Stimulated activated CD4-positive, alpha-beta T cell treated with anti-CD3 and anti-CD28 coated beads, Interleukin-1b, Interleukin-23, amount 100 ng/mL, for 1 hour (primary cell): ENCODE data around the gene C1QTNF3.
"Not testable (repeated sequence)": the region's sequence is repeated elsewhere in the genome, so short reads cannot be mapped to it uniquely, and the experiment has no call there.

Experiments used
- DNase-seq, 2 donors: peaks; one replicate each; pipeline ENCODE4 v3.0.0-alpha.2; 2020; ENCODE audit warnings: low read depth in 2 of 2

Gene C1QTNF3, protein sequence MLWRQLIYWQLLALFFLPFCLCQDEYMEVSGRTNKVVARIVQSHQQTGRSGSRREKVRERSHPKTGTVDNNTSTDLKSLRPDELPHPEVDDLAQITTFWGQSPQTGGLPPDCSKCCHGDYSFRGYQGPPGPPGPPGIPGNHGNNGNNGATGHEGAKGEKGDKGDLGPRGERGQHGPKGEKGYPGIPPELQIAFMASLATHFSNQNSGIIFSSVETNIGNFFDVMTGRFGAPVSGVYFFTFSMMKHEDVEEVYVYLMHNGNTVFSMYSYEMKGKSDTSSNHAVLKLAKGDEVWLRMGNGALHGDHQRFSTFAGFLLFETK

DNA sequence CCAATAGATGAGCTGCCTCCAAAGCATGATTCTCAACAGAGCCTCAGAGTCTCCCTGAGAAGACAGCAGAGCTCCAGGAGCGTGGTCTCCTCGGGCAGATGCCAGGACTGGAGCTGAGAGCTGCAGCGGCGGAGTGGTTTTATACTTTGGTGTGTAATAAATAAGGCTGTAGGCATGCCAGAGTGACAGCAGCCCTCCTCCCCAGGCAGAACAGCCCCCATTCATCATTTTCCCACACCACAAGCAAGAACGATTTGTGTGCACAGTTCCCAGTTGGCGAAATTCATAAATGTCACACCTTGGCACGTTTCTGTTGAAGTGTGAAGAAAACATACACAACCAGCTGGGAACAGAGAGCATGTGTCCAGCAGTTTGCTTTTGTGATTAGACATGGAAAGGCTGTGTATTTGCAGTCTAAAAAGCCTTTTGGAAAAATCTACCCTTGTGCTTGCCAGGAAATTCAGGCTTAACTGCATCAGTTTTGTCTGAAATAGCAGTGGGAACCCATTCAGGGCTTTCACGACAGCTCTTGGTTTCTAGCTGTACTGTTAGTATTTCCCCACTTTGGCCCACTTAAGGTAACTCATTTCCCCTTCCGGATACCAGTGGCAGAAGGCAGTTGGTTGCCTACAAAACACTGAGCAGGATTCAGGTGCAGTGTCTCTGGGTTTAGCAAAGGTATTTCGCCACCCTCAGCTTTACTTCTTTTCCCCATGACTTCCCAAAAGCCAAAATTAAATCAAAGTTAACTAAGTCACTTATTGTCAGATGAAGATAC is at the start of gene C1QTNF3:
C1QTNF3 (minus strand) TSS at position 115 of the 778 bp plus-strand sequence; CDS start at position 27, 88 bp downstream.
- no peak for DNase-seq

DNA sequence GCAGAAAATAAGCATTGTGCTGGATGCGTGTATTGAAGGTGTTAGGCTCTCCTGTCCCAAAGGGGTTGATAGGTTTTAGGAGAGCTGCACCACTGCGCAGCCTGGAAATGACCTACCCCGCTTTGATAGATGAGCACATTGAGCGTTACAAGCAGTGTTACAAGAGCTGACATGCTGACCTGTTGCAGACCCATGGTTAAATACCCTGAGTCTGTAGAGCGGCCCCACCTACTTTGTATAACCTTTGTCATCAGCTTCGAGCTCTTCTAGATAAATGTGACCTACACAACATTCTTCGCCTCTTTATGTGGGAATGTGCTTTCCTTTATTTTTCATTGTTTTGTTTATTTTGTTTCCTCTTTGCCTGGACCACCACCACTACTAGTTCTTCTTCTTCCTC is 48.0 kb upstream of the C1QTNF3 start:
- not testable (repeated sequence) for DNase-seq

DNA sequence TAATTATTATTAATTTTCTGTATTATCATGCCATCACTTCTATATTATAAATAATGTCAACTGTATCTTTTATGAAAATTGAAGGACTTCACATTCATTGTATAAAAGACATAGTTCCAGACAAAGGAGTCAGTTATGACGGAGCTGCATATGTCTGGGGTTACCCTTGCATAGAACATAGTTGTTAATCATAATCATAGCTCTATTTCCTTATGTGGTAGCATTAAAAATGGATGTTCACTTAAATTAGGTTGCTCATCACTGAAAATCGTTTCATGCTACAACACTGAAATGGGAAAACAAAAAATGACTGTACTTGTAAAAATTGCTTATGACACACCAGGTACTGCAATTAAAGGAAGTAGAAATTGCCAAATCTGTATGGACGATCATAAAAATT is 46.8 kb upstream of the C1QTNF3 start:
- DNase-seq: not testable (repeated sequence)

DNA sequence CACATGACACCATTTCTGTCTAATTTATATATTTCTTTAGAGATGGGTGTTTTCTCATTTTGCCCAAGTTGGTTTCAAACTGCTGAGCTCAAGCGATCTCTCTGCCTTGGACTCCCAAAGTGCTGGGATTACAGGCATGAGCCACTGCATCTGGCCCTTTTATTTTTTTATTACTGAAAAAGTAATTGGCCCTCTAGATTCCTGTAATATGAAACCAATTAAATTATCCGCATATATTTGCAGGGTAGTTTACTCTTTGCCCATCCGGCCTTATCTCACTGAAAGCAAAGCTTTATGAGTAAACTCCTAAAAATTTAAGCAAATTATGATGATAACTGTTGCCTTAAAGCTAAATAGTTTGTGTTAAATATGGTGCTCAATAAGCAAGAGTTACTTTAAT is 44.7 kb upstream of the C1QTNF3 start:
- not testable (repeated sequence) for DNase-seq

DNA sequence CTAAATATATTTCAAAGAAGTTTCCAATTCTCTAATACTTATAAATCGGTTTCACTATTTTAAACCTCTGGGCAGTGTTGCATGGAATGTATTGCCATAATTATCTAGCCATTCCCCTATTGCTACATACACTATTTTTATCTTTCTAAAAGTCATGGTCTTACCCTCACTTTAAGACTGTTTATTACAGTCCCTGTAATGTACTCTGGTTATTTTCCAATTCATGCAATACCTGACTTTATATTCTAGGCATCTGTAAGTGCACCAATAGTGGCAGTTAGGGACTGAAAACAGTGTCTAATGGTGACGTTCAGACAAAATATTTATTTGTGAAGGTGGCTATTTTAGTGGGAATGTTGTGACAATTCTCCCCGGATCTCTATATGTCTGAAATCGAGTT is 40.9 kb upstream of the C1QTNF3 start:
- not testable (repeated sequence) for DNase-seq

DNA sequence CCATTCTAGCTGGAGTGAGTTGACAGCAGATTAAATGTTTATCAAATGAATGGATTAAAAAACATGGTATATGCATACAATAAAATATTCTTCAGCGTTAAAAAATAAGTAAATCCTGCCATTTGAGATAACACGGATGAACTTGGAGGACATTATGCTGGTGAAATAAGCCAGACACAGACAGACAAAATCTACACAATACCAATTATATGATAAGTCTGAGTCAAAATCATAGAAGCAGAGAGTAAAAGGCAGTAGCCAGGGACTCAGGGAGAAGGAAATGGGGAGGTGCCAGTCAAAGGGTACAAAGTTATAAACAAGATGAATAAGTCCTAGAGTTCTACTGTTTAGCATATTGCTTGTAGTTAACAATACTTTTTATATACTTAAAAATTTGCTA is 36.5 kb upstream of the C1QTNF3 start:
- not testable (repeated sequence) for DNase-seq

DNA sequence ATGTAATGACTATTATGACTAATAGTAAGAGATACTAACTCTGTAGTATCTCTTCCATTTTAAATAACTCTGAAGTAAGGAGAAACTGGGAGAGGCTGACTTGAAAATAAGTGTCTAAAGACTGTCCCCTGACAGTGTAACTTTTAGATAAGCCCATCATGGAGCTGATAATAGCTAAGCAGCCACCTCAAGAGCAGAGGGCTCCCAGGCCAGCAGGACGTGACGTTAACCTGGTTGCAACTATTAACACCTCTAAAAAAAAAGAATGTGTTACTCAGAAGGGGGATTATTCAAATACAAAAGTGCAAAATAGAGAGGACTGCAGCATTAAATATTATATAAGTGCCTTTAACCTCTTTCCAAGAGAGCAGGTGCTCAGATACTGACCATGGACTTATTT is 34.6 kb upstream of the C1QTNF3 start:
- not testable (repeated sequence) for DNase-seq

DNA sequence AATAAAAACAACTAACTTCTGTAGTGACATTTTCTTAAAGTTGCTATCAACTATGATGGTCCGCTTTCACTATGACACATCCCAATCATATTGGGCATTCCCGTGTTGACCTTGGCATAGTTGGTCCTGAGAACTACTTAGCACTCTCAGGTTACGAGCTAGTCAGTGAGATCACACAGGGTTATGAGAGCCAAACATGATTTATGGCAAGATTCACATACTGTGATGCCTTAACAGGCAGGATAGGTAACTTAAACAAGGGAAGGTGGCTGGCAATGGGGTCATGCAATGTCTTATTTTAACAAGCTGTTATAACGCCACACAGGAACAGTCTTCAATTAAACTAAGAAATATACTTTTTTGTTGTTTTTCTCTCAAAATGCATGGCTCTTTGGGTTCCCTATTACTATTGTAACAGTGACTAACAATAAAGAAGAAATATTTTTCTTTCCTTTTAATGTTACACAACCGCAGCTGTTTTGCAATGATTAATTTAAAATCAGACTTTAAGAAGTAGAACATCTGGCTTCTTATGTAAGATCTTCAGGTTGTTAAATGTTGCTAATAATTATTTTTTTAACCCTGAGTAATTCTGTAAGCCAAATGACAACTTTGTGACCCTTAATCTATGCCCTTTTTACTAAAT is 33.8 kb upstream of the C1QTNF3 start:
- not testable (repeated sequence) for DNase-seq

DNA sequence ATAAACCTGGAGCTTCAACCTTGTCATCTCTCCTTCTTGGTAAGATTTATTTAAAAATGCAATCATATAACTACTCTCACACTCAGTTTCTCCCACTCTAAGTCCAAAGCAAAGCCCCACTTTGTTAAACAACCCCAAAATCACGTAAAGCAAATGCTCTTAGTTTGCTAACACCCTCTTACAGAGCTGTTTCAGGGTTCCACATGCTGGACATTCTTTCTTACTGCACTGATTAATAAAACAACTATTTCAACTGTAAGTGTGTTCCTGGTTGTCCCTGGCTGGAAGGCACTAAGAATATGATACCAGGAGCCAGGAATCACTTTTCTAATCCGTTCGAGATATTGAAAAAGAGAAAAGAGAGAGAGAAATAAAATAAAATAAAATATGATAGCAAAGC is 31.5 kb upstream of the C1QTNF3 start:
- DNase-seq: not testable (repeated sequence)

DNA sequence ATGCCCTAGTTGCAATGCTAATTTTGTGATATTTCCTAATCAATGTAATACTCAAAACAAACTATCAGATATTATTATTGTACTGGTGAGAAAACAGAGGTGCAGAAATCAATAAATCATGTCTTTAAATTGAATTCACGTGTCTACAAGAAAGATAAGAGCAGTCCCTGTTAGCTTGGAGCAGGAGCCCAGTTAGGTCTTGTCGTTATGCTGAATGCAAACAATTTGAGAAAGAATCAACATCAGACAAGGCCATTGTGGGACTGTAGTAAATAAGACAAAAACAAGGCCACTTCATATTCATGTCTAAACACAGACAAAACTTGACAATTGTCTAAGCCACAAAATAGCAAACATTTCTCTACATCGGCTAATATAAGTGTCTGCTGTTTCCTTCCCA is 31.1 kb upstream of the C1QTNF3 start:
- not testable (repeated sequence) for DNase-seq

DNA sequence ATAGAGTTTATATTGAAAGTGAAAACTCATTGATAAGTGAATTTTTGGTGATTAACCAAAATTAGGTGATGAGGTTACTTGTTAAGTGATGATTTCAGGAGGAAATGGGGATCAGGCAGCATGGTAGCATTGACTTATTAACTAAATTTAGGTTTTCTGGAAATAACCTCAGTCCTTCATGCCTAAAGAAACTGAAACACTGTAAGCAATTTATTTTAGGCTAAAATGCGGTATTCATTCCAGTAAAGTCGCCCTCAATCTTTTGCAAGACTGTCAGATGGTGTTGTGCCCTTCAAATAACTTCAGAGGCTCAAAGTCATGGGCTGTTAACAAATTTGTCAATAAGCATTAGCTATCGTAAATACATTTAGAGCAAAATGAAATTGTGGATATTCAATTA is 27.6 kb upstream of the C1QTNF3 start:
- not testable (repeated sequence) for DNase-seq

DNA sequence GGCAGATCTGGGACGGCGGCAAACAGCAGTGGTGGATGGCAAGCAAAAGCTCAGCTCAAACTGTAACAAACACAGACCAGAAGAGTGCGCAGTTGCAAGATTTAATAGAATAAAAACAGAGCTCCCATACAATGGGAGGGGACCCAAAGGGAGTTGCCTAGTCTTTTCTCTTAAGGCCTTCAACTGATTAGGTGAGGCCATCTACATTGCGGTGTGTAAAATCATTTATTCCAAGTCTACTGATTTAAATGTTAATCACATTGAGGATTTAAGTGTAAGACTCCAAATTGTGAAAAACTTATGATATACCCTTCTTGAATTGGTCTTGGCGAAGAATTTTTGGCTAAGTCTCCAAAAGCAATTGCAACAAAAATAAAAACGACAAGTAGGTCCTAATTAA is 21.6 kb upstream of the C1QTNF3 start:
- DNase-seq: no peak

DNA sequence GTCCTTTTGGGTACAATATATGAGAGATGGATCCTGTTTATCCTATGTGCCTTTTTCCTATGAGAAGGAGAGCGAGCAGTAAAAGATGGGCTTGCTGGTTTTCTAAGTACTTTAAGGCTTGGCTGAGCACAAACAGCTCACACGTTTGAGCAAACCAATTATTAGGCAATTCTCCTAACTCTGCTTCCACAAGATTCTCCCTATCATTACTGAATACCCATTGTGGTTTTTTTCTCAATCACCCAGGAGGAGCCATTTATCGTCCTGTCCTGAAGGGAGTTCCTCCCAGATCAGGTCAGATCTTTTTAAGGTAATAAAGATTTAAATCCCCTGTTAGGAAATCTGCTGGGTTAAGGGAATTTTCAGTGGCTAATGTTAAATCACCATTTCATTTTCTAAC is 19.4 kb upstream of the C1QTNF3 start:
- DNase-seq: no peak

DNA sequence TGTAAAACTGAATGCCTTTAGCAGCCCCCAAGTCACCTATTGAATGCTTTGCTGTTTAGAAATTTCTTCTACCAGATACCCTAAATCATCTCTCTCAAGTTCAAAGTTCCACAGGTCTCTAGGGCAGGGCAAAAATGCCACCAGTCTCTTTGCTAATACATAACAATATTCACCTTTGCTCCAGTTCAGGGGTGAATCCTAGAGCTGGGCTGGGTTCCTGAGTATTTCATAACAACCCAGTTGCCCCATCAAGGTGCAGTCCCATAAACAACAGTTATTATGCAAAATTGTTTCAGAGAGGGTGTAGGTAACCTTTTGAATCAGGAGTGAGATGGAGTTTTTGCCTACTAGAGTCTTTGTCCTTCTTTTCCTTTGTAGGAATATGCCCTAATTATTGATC is 19.0 kb upstream of the C1QTNF3 start:
- DNase-seq: no peak

DNA sequence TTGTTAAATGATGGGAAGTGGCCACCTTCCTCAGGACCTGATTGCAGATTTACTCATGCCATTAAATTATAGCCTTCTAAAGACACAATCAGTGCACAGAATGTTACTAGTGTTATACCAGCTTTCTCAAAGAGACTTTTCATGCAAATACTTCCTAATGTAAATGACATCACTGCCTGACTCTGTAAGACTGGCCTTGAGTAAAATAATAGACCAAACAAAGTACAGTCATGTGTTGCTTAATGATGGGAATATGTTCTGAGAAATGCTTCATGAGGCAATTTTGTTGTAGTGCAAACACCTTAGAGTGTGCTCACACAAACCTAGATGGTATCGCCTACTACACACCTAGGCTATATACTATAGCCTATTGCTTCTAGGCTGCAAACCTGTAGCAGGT is 17.0 kb upstream of the C1QTNF3 start:
- no peak for DNase-seq

DNA sequence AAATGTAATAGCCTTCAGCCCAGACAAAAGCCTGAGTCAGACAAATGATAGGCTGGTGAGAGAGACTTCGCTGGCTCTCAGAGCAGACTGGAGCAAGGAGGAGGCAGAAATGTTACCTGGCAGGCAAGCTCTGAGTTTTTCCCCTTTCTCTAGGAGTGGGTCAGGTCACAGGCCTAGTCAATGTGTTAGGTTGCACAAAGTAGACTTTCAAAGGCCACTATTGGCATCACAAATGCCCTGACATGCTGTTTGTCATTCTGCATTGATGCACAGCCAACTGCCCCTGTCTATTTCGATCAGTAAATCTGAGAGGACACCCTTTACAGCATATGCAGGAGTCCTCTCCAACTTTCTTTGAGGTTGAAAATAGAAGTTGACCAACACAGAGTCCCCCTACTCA is 15.5 kb upstream of the C1QTNF3 start:
- DNase-seq: no peak

DNA sequence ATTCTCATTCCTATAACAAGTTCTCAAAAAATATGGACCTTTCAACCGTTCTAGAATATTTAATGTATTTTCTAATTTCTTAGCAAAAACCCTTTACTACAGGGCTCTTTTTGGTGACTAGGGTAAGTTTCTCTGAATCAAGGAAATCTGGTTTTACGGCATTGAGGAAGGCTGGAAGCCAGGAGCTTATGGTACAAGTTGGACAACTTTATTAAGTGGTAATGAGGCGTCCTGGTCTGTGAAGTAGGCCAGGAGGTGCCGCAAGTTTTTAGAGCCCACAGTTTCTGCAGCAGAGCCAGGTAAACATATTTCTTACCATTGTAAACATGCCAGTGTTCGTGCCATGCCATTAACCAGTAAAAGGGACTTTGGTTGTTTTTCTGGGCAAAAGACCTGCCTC is 14.6 kb upstream of the C1QTNF3 start:
- DNase-seq: no peak

DNA sequence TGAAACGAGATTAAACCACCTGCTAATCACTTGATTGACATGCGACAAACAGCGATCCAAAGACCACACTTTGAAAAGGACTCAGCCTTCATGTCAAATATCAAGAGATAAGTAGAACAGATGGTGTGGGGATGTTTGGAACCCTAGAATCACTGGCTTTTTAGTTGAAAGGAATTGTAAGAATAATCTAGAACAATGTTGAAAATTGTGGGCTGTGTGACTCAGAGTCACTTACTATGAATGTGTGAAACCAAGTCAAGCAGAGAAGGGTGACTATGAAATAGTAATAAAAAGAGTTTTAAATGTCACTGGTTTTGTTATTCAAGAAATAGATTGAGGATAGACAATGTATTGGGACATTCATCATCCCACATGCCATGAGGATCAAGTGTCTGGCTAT is 14.1 kb upstream of the C1QTNF3 start:
- no peak for DNase-seq

DNA sequence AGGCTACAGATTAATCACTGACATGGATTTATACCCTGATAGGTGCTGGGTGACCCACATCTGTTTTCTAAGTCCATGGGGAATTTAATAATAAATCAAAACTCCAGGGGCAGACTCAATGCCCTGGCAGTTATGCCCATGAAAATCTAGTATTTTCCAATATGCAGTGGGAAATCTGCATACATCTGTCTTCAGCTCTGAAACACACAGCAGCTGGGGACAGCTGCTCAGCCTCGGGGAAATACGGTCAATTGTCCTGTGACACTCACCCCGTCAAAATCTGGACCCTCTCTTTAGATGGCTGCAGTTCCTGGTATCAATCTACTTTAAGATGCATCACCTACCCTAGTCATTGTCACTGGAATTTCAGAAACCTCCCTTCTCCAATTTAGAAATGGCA is 12.7 kb upstream of the C1QTNF3 start:
- no peak for DNase-seq

DNA sequence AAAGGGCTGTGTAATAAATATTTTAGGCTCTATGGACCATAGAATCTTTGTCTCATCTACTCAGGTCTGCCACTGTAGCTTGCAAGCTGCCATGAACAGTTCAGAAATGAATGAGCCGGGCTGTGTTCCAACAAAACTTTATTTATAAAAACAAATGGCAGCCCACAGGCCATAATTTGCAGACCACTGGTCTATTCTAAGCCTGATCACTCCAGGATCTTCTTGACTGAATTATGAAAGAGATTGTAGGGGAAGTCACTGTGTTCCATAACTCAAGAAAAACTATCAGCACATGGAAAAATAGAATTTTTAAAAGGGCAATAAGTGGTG is 11.4 kb upstream of the C1QTNF3 start:
- no peak for DNase-seq

DNA sequence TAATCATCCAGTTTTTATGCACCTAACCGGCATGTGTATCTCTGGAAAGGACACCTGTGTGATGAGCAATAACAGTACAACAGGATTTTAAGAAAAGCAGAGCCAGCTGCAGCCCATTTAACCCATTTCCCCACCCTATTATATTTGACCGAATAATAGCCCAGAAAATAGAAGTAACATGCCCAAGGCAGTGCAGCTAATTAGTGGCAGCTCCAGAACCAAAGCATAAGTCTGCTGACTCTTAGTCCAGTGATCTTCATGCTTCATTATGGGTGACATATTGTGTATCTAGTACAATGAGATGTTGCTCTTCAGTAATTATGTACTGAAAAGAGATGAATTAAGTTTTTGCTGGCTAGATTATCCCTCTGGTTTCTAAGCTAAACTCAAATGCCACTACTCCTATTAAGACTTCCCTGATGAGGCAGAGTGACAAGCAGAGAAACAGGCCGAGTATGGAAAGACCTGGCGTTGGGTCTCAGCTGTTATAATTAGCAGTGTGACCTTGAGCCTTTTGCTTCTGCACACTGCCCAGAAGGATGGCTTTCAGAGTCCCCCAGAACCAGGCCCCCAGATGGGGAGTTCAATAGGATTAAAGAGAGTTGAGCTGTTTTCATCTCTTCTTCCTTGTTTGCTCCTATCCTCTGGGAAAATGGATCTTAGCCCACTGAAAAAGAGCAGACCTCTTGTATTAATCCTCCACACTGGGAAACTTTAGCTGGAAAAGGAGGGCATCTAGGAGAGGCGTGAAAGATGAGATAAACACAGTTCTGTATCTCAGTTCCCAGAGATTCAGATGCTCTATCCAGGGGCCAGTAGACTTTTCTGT is 10.8 kb upstream of the C1QTNF3 start:
- no peak for DNase-seq

DNA sequence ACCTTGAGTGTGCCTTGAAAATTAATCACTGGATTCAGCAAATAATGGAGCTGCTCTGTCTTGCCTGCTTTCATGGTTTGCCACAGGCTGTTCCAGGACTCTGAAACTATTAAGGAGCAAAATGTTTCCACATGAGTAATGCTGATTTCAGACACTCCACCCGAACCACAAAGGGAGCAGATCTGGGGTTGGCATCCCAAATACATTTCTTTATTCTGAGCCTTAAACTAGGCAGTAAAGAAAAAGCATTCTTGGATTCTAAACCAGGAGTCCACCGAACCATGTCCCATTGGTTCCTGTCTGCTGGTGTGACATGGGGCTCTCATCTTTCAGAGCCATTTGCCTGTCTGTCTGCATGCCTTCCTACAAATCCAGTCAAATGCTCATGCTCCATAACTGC is 10.1 kb upstream of the C1QTNF3 start:
- DNase-seq: no peak
